Measurements from ENCODE around the gene PBX3. TPM values are rescaled to one million over a fixed set of nuclear protein-coding genes. Genes with fewer than 3 reads are reported as not detected.

Gene PBX3
- total RNA-seq, 1 experiment from 2014 or later, result 7.7 TPM

GRCh38 chr9:125739436-125739835 lies 7.7 kb upstream of the PBX3 start:
- H3K4me1 Mint-ChIP-seq (ENCODE audit: low read depth, unreplicated experiment), result no peaks in the 10 kb centered on the region
- BruUV-seq (replicated peaks), result no TSS peak
- intact Hi-C loops (cut with micrococcal nuclease; ENCODE audit: unreplicated experiment), result no loop called here

GRCh38 chr9:125742657-125743056 lies 4.5 kb upstream of the PBX3 start:
- TF ChIP-seq CTCF (IDR thresholded peaks at IDR 0.05; ENCODE audit: insufficient read depth in 1 of 2, low read depth in 1 of 2, low read length in 1 of 2, severe bottlenecking in 1 of 2, unreplicated experiment in 1 of 2), result no peak
- ChIA-PET POLR2A (no interaction called here), CTCF (no interaction called here)
- no peak overlapping the region for H3K4me3 Mint-ChIP-seq (ENCODE audit: unreplicated experiment)
- Histone ChIP-seq H3K36me3 (ENCODE audit: control insufficient read depth, insufficient read depth, low read length) (no peaks in the 10 kb centered on the region), H3K9me3 (no peaks in the 10 kb centered on the region), H3K27me3 (replicated peaks; ENCODE audit: control insufficient read depth, insufficient read depth, low read length) (no peaks in the 10 kb centered on the region), H3K4me1 (peaks cover 7% of the 10 kb centered on the region), H3K4me3 (ENCODE audit: low read depth, low read length) (no peak overlapping the region)
- DNase-seq, result no peak
- H3K27me3 Mint-ChIP-seq (ENCODE audit: insufficient read depth, unreplicated experiment), result peaks cover 9% of the 10 kb centered on the region
- H3K4me1 Mint-ChIP-seq (ENCODE audit: low read depth, unreplicated experiment), result peaks cover 12% of the 10 kb centered on the region
- H3K36me3 Mint-ChIP-seq (ENCODE audit: insufficient read depth, unreplicated experiment), result peaks cover 8% of the 10 kb centered on the region
- no peak overlapping the region for H3K27ac Mint-ChIP-seq (ENCODE audit: unreplicated experiment)
- no TSS peak for BruUV-seq (replicated peaks)
- intact Hi-C loops (cut with micrococcal nuclease; ENCODE audit: unreplicated experiment), result no loop called here
- H3K9me3 Mint-ChIP-seq (ENCODE audit: unreplicated experiment), result no peaks in the 10 kb centered on the region

More at GRCh38 chr9:125739436-125739835, 7.7 kb upstream of the PBX3 start:
- H3K9me3 Mint-ChIP-seq (ENCODE audit: unreplicated experiment), result no peaks in the 10 kb centered on the region
- H3K36me3 Mint-ChIP-seq (ENCODE audit: insufficient read depth, unreplicated experiment), result no peaks in the 10 kb centered on the region
- no peaks in the 10 kb centered on the region for H3K9me3 ChIP-seq
- no peak overlapping the region for H3K27ac Mint-ChIP-seq (ENCODE audit: unreplicated experiment)
- H3K4me3 ChIP-seq (ENCODE audit: low read depth, low read length), result no peak overlapping the region
- no peak overlapping the region for H3K4me3 Mint-ChIP-seq (ENCODE audit: unreplicated experiment)
- peaks cover 10% of the 10 kb centered on the region for H3K27me3 Mint-ChIP-seq (ENCODE audit: insufficient read depth, unreplicated experiment)
- H3K27me3 ChIP-seq (replicated peaks; ENCODE audit: control insufficient read depth, insufficient read depth, low read length), result no peaks in the 10 kb centered on the region
- no peaks in the 10 kb centered on the region for H3K36me3 ChIP-seq (ENCODE audit: control insufficient read depth, insufficient read depth, low read length)
- POLR2A ChIA-PET, result no interaction called here
- TF ChIP-seq CTCF (IDR thresholded peaks at IDR 0.05; ENCODE audit: insufficient read depth in 1 of 2, low read depth in 1 of 2, low read length in 1 of 2, severe bottlenecking in 1 of 2, unreplicated experiment in 1 of 2), result no peak
- CTCF ChIA-PET, result no interaction called here
- DNase-seq, result no peak
- no peaks in the 10 kb centered on the region for H3K4me1 ChIP-seq

- no TSS peak for BruUV-seq (replicated peaks)
- peaks cover 10% of the 10 kb centered on the region for H3K4me1 ChIP-seq
- H3K36me3 Mint-ChIP-seq (ENCODE audit: insufficient read depth, unreplicated experiment), result peaks cover 8% of the 10 kb centered on the region
- H3K27me3 ChIP-seq (replicated peaks; ENCODE audit: control insufficient read depth, insufficient read depth, low read length), result no peaks in the 10 kb centered on the region
- no peaks in the 10 kb centered on the region for H3K9me3 Mint-ChIP-seq (ENCODE audit: unreplicated experiment)
- POLR2A ChIA-PET, result no interaction called here
- no peak overlapping the region for H3K27ac Mint-ChIP-seq (ENCODE audit: unreplicated experiment)
- no peaks in the 10 kb centered on the region for H3K36me3 ChIP-seq (ENCODE audit: control insufficient read depth, insufficient read depth, low read length)
- CTCF ChIA-PET, result no interaction called here
- intact Hi-C loops (cut with micrococcal nuclease; ENCODE audit: unreplicated experiment), result no loop called here
- TF ChIP-seq CTCF (IDR thresholded peaks at IDR 0.05; ENCODE audit: insufficient read depth in 1 of 2, low read depth in 1 of 2, low read length in 1 of 2, severe bottlenecking in 1 of 2, unreplicated experiment in 1 of 2), result no peak
- H3K4me1 Mint-ChIP-seq (ENCODE audit: low read depth, unreplicated experiment), result peaks cover 15% of the 10 kb centered on the region
- no peak overlapping the region for H3K4me3 ChIP-seq (ENCODE audit: low read depth, low read length)
- no peaks in the 10 kb centered on the region for H3K9me3 ChIP-seq
- no peak for DNase-seq
- H3K27me3 Mint-ChIP-seq (ENCODE audit: insufficient read depth, unreplicated experiment), result peaks cover 7% of the 10 kb centered on the region
- H3K4me3 Mint-ChIP-seq (ENCODE audit: unreplicated experiment), result no peak overlapping the region
Observed at GRCh38 chr9:125743682-125744428, 3.3 kb upstream of the PBX3 start.

Data from Caco-2 (cell line).